Right atrium auricular region (tissue), 2 donors: ENCODE data around the gene TPM1. TPM values are rescaled to one million over a fixed set of nuclear protein-coding genes. Genes with fewer than 3 reads are reported as not detected.

Experiments used
- DNase-seq: peaks from one replicate; pipeline ENCODE4 v3.0.0-alpha.2; 2019; ENCODE audit warnings: low spot score
- H3K27ac ChIP-seq, 2 donors: fragments of 200-600 bp; sonication (generic); 1 replicate in 1 of 2; 2 replicates in 1 of 2; pipeline ENCODE4 v1.5.1; 2016 to 2019
- H3K27me3 ChIP-seq, 2 donors: fragments of 200-600 bp; sonication (generic); one replicate each; pipeline versions ENCODE4 v1.5.1 to v1.6.0; 2017 to 2019
- H3K36me3 ChIP-seq: fragments of 200-600 bp; sonication (generic); one replicate; pipeline ENCODE4 v1.5.1; 2016
- H3K4me1 ChIP-seq, 2 donors: fragments of 200-600 bp; sonication (generic); one replicate each; pipeline versions ENCODE4 v1.5.1 to v1.6.0; 2017 to 2019
- H3K4me3 ChIP-seq, 2 donors: fragments of 200-600 bp; sonication (generic); 1 replicate in 1 of 2; 2 replicates in 1 of 2; pipeline ENCODE4 v1.5.1; 2017 to 2019; ENCODE audit warnings: mild to moderate bottlenecking in 1 of 2, moderate library complexity in 1 of 2
- H3K9me3 ChIP-seq, 2 donors: fragments of 200-600 bp; sonication (generic); one replicate each; pipeline ENCODE4 v1.5.1; 2019
- total RNA-seq, 2 donors: library from RNA; depleted of rRNA; stranded (reverse); fragments of >200 nt; gene quantifications; one replicate each; pipeline ENCODE4 v1.1.0, GENCODE V29; 2016
- TF ChIP-seq, protein P1 (sequence below), 2 donors: fragments of 200-600 bp; sonication (generic); IDR thresholded peaks; one replicate each; pipeline ENCODE4 v1.5.1; 2019; ENCODE audit warnings: antibody characterized with exemption in 2 of 2

TPM1 gene
- total RNA-seq, 2 donors from 2014 or later: 5,368 to 7,988 TPM

DNA sequence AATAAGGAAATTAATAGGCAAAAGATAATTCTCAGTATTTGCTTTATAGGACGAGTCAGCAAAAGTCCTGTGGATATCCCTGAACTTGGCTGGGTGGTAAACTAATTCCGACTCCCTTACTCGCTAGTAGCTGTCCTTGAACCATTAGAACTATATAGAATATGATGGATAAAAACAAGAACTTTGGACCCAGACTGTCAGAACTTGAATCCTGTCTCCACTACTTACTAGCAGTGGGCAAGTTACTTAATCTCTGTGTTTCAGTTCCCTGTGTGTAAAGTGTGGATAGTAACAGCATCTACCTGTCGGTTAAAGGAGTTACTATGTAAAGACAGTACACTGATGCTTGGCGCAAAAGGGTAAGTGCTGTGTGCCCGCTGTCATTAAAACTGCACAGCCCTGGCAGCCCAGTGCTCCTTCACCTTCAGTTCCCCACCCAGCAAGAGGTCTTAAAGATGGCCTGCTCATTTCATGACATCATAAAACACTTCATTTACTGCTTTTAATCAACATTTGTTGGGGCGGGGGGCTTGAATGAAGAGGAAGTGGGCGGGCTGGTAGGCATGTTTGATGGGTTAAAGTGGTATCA lies 7.3 kb downstream of the TPM1 start:
- no peaks in the 10 kb centered on the region for H3K9me3 ChIP-seq
- peaks cover 81% of the 10 kb centered on the region for H3K36me3 ChIP-seq
- TF ChIP-seq, protein P1, sequence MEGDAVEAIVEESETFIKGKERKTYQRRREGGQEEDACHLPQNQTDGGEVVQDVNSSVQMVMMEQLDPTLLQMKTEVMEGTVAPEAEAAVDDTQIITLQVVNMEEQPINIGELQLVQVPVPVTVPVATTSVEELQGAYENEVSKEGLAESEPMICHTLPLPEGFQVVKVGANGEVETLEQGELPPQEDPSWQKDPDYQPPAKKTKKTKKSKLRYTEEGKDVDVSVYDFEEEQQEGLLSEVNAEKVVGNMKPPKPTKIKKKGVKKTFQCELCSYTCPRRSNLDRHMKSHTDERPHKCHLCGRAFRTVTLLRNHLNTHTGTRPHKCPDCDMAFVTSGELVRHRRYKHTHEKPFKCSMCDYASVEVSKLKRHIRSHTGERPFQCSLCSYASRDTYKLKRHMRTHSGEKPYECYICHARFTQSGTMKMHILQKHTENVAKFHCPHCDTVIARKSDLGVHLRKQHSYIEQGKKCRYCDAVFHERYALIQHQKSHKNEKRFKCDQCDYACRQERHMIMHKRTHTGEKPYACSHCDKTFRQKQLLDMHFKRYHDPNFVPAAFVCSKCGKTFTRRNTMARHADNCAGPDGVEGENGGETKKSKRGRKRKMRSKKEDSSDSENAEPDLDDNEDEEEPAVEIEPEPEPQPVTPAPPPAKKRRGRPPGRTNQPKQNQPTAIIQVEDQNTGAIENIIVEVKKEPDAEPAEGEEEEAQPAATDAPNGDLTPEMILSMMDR (IDR thresholded peaks at IDR 0.05): no peak
- peak overlapping the region; percentile 95 to 97 for H3K27ac ChIP-seq
- DNase-seq: no peak
- H3K27me3 ChIP-seq: no peaks in the 10 kb centered on the region
- H3K4me1 ChIP-seq: peaks cover 0 to 88% of the 10 kb centered on the region in 2 donors
- H3K4me3 ChIP-seq: peak overlapping the region; percentile 63 to 77

DNA sequence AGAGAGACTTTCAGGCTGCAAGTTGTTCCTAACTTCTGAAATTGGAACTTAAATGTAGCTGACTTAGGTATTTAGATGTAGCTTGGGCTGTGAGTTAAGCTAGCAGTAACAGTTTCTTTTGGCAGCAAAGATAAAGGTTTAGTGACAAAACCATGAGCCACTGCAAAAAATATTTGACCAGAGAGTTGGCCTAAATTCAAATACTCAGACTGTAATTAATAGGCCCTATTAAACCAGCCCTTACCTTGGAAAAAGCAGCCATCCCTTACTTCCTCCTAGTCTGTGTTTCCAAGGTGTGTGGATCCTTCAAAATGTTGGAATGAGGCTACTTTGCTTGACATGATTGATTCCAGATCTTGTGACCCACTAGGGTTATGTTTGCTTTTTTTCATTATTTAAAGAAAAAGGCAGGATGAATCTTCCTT lies 8.2 kb downstream of the TPM1 start:
- Histone ChIP-seq H3K4me3 (peak overlapping the region; percentile 63 to 77), H3K27ac (peak overlapping the region; percentile 95 to 97), H3K27me3 (no peaks in the 10 kb centered on the region), H3K9me3 (no peaks in the 10 kb centered on the region), H3K4me1 (peaks cover 0 to 94% of the 10 kb centered on the region in 2 donors), H3K36me3 (peaks cover 79% of the 10 kb centered on the region)
- TF ChIP-seq, protein P1 (IDR thresholded peaks at IDR 0.05): no peak
- no peak for DNase-seq

DNA sequence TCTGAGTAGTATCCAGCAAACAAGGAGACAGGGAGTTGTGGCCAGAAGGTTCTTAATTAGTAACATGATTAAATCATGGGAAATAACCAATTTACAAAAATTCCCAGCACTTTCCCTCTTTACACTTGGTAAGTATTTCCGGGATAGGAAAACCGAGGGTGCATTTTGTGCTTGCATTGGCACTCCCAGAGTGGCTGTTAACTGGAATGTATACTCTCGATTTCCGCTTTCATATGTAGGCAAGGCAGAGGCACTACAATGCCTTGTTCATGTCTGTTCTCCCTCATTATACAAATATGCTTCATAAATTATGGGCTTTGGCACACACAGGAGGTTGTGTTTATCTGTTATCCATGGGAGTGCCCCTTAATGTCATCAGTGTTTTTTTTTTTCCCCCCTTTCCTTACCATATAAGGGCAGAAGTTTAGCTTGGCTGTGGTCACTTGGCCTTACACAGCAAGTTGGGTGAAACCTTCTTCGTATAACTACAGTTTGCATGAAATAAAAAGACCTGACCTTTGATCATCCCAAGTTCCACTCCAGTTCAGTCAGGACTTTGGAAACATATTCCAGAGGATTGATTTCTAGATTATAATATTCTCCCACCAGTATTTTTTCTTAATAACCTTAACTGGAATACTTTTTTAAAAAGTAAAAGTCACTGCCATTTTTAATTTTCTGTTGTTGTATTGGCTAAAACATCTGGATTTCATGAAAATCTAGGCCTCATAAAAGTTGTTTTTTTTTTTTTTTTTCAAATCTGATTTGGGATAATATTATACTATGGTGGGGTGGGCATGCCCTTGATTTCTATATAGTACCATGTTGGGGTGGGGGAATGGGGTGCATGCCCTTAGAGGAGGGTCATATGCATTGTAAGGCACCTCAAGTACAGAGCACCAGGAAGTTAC lies 8.9 kb downstream of the TPM1 start:
- TF ChIP-seq, protein P1 (IDR thresholded peaks at IDR 0.05): no peak
- no peak for DNase-seq
- peaks cover 0 to 95% of the 10 kb centered on the region in 2 donors for H3K4me1 ChIP-seq
- H3K27me3 ChIP-seq: no peaks in the 10 kb centered on the region
- H3K4me3 ChIP-seq: peak overlapping the region in 1 of 2 donors; percentile 63
- peaks cover 78% of the 10 kb centered on the region for H3K36me3 ChIP-seq
- H3K9me3 ChIP-seq: no peaks in the 10 kb centered on the region
- H3K27ac ChIP-seq: peak overlapping the region; percentile 95 to 97

DNA sequence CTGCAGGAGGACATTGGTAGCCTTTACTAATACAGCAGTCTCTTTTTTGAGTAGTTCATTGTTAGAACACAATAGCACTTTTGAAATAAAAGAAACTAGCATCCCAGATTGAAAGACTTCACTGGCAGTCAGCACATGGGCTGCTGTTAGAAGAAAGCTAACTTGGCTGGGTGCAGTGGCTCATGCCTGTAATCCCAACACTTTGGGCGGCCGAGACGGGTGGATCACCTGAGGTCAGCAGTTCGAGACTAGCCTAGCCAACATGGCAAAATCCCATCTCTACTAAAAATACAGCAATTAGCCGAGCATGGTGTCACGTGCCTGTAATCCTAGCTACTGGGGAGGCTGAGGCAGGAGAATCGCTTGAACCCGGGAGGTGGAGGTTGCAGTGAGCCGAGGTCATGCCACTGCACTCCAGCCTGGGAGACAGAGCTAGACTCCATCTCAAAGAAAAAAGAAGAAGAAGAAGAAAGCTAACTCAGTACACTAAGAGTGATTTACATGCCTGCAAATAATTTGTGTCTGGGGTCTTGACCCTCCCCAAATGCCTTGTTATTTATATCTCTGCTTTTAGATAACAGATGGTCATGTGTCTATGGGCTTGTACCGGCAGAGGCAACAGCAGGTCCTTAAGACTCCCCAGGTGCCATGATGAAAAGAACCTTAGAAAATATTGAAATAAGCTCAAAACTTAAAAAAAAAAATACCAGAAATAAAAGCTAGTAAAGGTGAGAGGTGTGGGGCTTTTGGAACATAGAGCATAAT lies 9.7 kb downstream of the TPM1 start:
- H3K36me3 ChIP-seq: peaks cover 76% of the 10 kb centered on the region
- TF ChIP-seq, protein P1 (IDR thresholded peaks at IDR 0.05): no peak
- H3K4me3 ChIP-seq: no peak overlapping the region

DNA sequence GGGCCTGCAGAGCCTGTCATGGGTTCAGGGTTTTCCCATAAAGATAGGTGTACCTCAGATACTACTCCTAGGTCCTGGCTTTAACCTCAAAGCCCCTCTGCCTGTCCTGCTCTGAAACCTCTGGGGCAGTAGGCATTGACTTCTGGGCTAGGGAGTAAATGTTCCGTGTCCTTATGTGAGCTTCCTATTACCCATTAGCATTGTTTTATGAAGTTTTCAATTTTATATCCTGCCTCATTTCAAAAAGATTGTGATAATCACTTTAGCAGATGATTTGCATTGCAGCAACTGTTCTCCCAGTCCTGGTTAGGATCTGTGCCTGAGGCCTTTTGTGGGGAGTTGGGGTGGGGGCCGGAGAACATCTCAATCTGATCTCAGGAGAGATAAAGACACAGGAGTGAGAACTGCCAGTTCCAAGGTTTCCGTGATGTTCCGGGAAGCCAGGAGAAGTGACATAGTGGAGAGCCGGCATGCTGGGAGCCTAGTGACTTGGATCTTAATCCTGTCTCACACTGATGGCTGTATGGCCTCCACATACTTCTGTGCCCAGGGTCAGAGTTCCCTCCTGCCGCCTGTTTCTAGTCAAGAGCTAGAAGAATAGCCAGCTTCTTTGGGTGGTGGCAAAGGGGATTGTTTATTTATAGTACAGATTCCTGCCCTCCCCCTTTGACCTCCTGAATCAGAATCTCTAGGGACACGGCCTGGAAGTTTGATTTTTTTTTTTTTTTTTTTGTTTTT lies 10.6 kb downstream of the TPM1 start:
- H3K27me3 ChIP-seq: no peaks in the 10 kb centered on the region
- TF ChIP-seq, protein P1 (IDR thresholded peaks at IDR 0.05): no peak
- peak; percentile 84 for DNase-seq
- peak overlapping the region; percentile 95 to 97 for H3K27ac ChIP-seq
- peaks cover 0 to 96% of the 10 kb centered on the region in 2 donors for H3K4me1 ChIP-seq
- H3K9me3 ChIP-seq: no peaks in the 10 kb centered on the region
- H3K36me3 ChIP-seq: peaks cover 77% of the 10 kb centered on the region
- H3K4me3 ChIP-seq: no peak overlapping the region

More for the DNA sequence above, 9.7 kb downstream of the TPM1 start:
- Histone ChIP-seq H3K9me3 (no peaks in the 10 kb centered on the region), H3K4me1 (peaks cover 0 to 95% of the 10 kb centered on the region in 2 donors), H3K27ac (peak overlapping the region; percentile 95 to 97), H3K27me3 (no peaks in the 10 kb centered on the region)
- no peak for DNase-seq
